HL-60 (cell line): ENCODE data around the gene LRRC74A.

Source experiments
- CTCF ChIP-seq: IDR thresholded peaks from one replicate; pipeline ENCODE4 v1.5.1; 2011; ENCODE audit warnings: low read length, control low read depth, inconsistent platforms; ENCODE audit not compliant: insufficient read depth
- REST ChIP-seq: IDR thresholded peaks from 2 replicates; pipeline ENCODE4 v1.6.1; 2012; ENCODE audit warnings: low read depth; ENCODE audit not compliant: insufficient replicate concordance

- TF ChIP-seq CTCF (no peak), REST (no peak)
These were observed 42.4 kb downstream of the LRRC74A start for GRCh38 chr14:76868454-76869170.
